ENCODE measurements around the gene NOC3L. TPM values are rescaled to one million over a fixed set of nuclear protein-coding genes. Genes with fewer than 3 reads are reported as not detected.

Gene NOC3L
- total RNA-seq, 1 donor = 39.7 TPM

DNA sequence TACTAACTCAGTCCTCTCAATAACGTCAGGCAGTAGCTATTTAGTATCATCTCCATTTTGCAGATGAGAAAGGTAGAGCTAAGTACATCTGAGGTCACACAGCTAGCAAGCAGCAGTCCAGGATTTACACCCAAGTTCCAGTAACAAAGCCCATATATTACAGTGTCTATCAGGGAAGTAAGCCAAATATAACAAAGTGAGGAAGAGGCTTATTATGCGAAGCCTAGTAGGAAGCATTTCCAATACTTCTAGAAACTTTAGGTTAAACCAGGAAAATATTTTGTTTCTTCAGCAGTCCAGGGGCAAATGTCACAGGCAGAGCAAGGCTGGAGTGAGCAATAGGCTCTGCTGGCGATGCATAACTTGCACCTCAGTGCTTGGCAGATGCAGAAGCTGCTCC lies 53.9 kb downstream of the NOC3L start:
- DNase-seq (ENCODE audit: low read depth) = no peak
- H3K4me3 ChIP-seq (ENCODE audit: low read depth, low read length) = no peak overlapping the region
- TF ChIP-seq, protein P1, sequence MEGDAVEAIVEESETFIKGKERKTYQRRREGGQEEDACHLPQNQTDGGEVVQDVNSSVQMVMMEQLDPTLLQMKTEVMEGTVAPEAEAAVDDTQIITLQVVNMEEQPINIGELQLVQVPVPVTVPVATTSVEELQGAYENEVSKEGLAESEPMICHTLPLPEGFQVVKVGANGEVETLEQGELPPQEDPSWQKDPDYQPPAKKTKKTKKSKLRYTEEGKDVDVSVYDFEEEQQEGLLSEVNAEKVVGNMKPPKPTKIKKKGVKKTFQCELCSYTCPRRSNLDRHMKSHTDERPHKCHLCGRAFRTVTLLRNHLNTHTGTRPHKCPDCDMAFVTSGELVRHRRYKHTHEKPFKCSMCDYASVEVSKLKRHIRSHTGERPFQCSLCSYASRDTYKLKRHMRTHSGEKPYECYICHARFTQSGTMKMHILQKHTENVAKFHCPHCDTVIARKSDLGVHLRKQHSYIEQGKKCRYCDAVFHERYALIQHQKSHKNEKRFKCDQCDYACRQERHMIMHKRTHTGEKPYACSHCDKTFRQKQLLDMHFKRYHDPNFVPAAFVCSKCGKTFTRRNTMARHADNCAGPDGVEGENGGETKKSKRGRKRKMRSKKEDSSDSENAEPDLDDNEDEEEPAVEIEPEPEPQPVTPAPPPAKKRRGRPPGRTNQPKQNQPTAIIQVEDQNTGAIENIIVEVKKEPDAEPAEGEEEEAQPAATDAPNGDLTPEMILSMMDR (IDR thresholded peaks at IDR 0.05; ENCODE audit: insufficient read depth, low read depth, low read length) = no peak

DNA sequence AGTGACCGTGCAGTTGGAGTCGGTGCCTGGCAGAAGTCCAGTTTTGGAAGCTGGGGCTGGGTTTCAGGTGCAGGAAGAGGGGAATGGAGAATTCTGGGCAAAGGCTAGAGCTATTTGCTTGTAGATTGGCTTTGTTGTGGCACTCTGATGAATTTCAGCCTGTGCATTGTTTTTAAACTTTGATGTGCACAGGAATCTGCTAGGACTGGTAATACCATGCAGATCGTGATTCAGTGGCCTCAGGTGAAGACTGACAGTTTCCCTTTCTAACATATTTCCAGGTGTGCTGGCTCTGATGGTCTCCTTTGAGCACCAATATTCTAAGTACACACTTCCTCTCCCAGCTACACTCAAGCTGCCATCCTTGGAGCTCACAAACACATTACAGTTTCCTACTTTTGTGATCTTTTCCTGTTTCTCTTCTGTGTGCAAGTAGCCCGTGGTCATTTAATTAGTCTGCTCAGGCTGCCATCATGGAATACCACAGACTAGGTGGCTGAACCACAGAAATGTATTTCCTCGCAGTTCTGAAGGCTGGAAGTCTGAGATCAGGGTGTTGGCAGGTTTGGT lies 55.6 kb downstream of the NOC3L start:
- DNase-seq (ENCODE audit: low read depth) = no peak
- no peak overlapping the region for H3K4me3 ChIP-seq (ENCODE audit: low read depth, low read length)
- TF ChIP-seq, protein P1 (IDR thresholded peaks at IDR 0.05; ENCODE audit: insufficient read depth, low read depth, low read length) = no peak

DNA sequence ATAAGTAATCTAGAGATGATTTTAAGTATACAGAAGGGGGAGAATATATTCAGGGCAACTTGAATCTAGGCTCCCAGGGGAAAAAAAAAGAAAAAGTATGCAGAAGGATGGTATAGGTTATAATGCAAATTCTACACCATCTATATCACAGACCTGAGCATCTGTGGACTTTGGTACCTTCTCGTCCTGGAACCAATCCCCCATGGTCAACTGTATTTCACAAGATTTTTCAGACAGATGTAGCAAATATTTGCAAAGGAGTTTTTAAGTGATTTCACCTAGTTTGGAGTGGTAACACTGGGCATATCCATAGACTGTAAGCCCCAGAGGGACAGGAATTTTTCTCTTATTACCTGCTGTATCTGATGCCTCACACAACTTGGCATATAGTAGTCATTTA lies 58.8 kb downstream of the NOC3L start:
- no peak overlapping the region for H3K4me3 ChIP-seq (ENCODE audit: low read depth, low read length)
- no peak for DNase-seq (ENCODE audit: low read depth)
- TF ChIP-seq, protein P1 (IDR thresholded peaks at IDR 0.05; ENCODE audit: insufficient read depth, low read depth, low read length) = no peak

DNA sequence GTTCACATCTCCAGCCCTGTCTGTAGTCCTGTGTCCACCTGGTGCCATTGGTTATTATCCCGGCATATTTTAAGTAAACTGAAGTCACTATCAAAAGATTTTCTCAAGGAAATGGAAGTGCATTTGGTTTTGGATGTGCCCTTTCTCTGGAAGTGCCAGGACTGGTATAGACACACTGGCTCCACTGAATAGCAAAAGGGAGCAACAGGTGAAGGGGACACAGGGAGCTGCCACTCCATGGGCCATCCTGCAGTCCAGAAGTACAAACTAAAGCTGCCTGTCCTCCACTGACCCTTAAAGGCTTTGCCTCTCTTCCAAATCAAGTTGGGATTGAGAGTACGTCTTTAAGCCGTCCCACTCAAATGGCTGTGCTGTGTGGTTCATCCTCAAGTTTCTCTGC lies 62.7 kb downstream of the NOC3L start:
- DNase-seq (ENCODE audit: low read depth) = no peak
- no peak overlapping the region for H3K4me3 ChIP-seq (ENCODE audit: low read depth, low read length)
- TF ChIP-seq, protein P1 (IDR thresholded peaks at IDR 0.05; ENCODE audit: insufficient read depth, low read depth, low read length) = no peak

DNA sequence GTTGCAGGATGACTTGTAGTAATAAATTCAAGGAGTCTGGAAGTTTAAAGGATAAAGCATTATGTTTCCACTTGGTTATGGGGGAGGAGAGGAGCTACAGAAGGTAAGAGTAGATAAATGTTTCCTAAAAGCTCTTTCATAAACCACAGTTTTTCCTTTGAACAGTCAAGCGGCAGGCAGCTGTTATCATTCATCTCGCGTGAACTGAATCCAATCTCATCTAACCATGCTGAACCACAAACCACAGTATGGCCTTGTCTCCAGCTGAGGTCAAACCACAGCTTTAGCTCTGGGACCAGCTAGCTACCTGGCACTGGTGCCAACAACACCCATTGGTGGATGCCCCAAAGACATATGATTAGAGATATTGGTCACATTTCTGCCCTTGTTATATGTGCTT lies 63.3 kb downstream of the NOC3L start:
- peak; percentile 75 for DNase-seq (ENCODE audit: low read depth)
- H3K4me3 ChIP-seq (ENCODE audit: low read depth, low read length) = no peak overlapping the region
- TF ChIP-seq, protein P1 (IDR thresholded peaks at IDR 0.05; ENCODE audit: insufficient read depth, low read depth, low read length) = no peak

DNA sequence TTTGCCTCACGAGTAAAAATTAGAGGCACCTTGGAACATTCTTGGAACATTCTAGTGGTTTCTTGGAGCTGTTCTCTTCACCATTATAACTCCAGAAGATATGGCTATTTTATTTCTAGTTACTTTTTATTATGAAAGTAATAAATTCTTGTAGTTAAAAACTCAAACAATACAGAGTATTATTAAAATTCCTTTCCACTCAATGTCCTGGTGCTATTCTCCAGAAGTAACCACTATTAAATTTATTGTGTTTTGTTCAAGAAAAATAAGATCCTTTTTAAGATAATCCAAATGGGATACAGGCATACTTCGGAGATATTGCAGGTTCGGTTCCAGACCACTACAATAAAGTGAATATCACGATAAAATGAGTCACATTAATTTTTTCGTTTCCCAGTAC lies 68.6 kb downstream of the NOC3L start:
- no peak overlapping the region for H3K4me3 ChIP-seq (ENCODE audit: low read depth, low read length)
- no peak for DNase-seq (ENCODE audit: low read depth)
- TF ChIP-seq, protein P1 (IDR thresholded peaks at IDR 0.05; ENCODE audit: insufficient read depth, low read depth, low read length) = no peak

DNA sequence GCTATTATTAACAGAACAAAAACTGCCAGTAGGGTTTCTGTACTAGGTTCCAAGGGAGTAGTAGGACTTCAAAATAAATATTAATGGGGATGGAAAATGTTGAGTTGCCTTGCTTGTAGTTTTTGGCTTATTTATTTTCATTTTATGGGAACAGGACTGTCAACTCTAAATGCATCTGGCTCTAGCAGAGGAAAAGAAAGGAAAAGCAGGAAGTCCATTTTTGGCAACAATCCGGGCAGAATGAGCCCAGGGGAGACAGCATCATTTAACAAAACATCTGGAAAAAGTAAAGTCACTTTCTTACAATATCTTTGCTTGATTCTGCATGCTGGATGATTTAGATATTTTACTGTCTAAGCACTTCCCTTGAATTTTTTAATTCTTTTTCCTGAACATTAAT lies 69.4 kb downstream of the NOC3L start:
- H3K4me3 ChIP-seq (ENCODE audit: low read depth, low read length) = no peak overlapping the region
- TF ChIP-seq, protein P1 (IDR thresholded peaks at IDR 0.05; ENCODE audit: insufficient read depth, low read depth, low read length) = no peak
- peak; percentile 9 for DNase-seq (ENCODE audit: low read depth)
